ENCODE results near the gene SLC25A12.

The SLC25A12 gene

DNA sequence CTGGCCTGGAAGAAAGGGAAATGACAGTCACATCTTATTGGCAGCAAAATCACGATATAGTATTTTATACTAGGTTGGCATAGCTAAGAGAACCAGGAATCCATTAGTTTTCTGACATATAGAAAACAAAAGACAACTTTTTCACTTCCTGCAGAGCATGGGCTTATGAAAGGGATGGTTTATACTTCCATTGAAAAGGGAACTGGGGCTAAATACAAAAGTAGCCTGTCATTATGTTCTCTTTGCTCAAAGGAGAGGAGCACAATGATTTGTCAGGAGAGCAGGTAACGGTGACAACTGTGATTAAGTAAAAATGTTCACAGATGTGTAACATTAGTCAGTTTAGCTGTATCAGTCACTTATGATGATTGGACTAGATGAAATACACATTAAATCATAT lies 46.4 kb downstream of the SLC25A12 start:
- TF ChIP-seq EZH2 (optimal IDR thresholded peaks at IDR 0.05; ENCODE audit: low read depth, low read length): no peak
- TF ChIP-seq, protein P1, sequence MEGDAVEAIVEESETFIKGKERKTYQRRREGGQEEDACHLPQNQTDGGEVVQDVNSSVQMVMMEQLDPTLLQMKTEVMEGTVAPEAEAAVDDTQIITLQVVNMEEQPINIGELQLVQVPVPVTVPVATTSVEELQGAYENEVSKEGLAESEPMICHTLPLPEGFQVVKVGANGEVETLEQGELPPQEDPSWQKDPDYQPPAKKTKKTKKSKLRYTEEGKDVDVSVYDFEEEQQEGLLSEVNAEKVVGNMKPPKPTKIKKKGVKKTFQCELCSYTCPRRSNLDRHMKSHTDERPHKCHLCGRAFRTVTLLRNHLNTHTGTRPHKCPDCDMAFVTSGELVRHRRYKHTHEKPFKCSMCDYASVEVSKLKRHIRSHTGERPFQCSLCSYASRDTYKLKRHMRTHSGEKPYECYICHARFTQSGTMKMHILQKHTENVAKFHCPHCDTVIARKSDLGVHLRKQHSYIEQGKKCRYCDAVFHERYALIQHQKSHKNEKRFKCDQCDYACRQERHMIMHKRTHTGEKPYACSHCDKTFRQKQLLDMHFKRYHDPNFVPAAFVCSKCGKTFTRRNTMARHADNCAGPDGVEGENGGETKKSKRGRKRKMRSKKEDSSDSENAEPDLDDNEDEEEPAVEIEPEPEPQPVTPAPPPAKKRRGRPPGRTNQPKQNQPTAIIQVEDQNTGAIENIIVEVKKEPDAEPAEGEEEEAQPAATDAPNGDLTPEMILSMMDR (IDR thresholded peaks at IDR 0.05; ENCODE audit: low read length): no peak
- TF ChIP-seq EZH2phosphoT487 (IDR thresholded peaks at IDR 0.05; ENCODE audit: low read length): no peak

GRCh38 chr2:171846894-171847293 lies 47.1 kb downstream of the SLC25A12 start:
- no peak overlapping the region for H3K4me3 ChIP-seq (ENCODE audit: low read length)
- H3F3A ChIP-seq (ENCODE audit: insufficient read depth, low read length): no peaks in the 10 kb centered on the region
- H3K36me3 ChIP-seq (replicated peaks; ENCODE audit: insufficient read depth, low read length): no peaks in the 10 kb centered on the region
- no peaks in the 10 kb centered on the region for H4K20me1 ChIP-seq (ENCODE audit: insufficient read depth, low read length)
- H3K4me1 ChIP-seq (ENCODE audit: low read length): no peaks in the 10 kb centered on the region
- DNase-seq: no peak
- no peak overlapping the region for H3K9ac ChIP-seq (ENCODE audit: low read length)
- H3K27ac ChIP-seq (ENCODE audit: low read length): no peak overlapping the region
- no peaks in the 10 kb centered on the region for H3K79me2 ChIP-seq (ENCODE audit: low read length)
- no peak overlapping the region for H2AFZ ChIP-seq (ENCODE audit: low read length)
- no peaks in the 10 kb centered on the region for H3K9me2 ChIP-seq (replicated peaks; ENCODE audit: insufficient read depth, low read length)
- no peaks in the 10 kb centered on the region for H3K9me3 ChIP-seq (replicated peaks; ENCODE audit: insufficient read depth, low read length)
- no peak for TF ChIP-seq EZH2phosphoT487 (IDR thresholded peaks at IDR 0.05; ENCODE audit: low read length)
- TF ChIP-seq, protein P1 (IDR thresholded peaks at IDR 0.05; ENCODE audit: low read length): no peak
- TF ChIP-seq EZH2 (optimal IDR thresholded peaks at IDR 0.05; ENCODE audit: low read depth, low read length): no peak
- no peaks in the 10 kb centered on the region for H3K27me3 ChIP-seq (replicated peaks; ENCODE audit: insufficient read depth, low read length)
- H3K4me2 ChIP-seq (ENCODE audit: low read depth, low read length): no peak overlapping the region

More for the DNA sequence above, 46.4 kb downstream of the SLC25A12 start:
- Histone ChIP-seq H2AFZ (ENCODE audit: low read length) (no peak overlapping the region), H3K27ac (ENCODE audit: low read length) (no peak overlapping the region), H3K4me1 (ENCODE audit: low read length) (no peaks in the 10 kb centered on the region), H3K9me2 (replicated peaks; ENCODE audit: insufficient read depth, low read length) (no peaks in the 10 kb centered on the region), H3K27me3 (replicated peaks; ENCODE audit: insufficient read depth, low read length) (no peaks in the 10 kb centered on the region), H3K4me2 (ENCODE audit: low read depth, low read length) (no peak overlapping the region), H3K79me2 (ENCODE audit: low read length) (no peaks in the 10 kb centered on the region), H4K20me1 (ENCODE audit: insufficient read depth, low read length) (no peaks in the 10 kb centered on the region), H3K9me3 (replicated peaks; ENCODE audit: insufficient read depth, low read length) (no peaks in the 10 kb centered on the region), H3K36me3 (replicated peaks; ENCODE audit: insufficient read depth, low read length) (no peaks in the 10 kb centered on the region), H3K4me3 (ENCODE audit: low read length) (no peak overlapping the region), H3F3A (ENCODE audit: insufficient read depth, low read length) (no peaks in the 10 kb centered on the region), H3K9ac (ENCODE audit: low read length) (no peak overlapping the region)
- no peak for DNase-seq

DNA sequence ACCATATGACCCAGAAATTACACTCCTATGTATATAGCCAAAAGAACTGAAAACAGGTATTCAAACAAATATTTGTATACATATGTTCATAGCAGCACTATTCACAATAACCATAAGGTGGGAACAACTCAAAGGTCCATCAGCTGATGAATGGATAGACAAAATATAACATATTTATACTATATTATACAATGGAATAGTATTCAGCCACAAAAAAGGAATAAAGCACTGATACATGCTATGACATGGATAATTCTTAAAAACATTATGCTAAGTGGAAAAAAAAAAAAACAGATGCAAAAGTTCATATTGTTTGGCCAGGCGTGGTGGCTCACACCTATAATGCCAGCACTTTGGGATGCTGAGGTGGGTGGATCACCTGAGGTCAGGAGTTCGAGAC lies 52.0 kb downstream of the SLC25A12 start:
- no peaks in the 10 kb centered on the region for H3F3A ChIP-seq (ENCODE audit: insufficient read depth, low read length)
- H4K20me1 ChIP-seq (ENCODE audit: insufficient read depth, low read length): no peaks in the 10 kb centered on the region
- TF ChIP-seq EZH2 (optimal IDR thresholded peaks at IDR 0.05; ENCODE audit: low read depth, low read length) (no peak), EZH2phosphoT487 (IDR thresholded peaks at IDR 0.05; ENCODE audit: low read length) (no peak)
- TF ChIP-seq, protein P1 (IDR thresholded peaks at IDR 0.05; ENCODE audit: low read length): no peak
- H3K9ac ChIP-seq (ENCODE audit: low read length): no peak overlapping the region
- H3K4me1 ChIP-seq (ENCODE audit: low read length): no peaks in the 10 kb centered on the region
- no peak overlapping the region for H2AFZ ChIP-seq (ENCODE audit: low read length)
- DNase-seq: no peak
- H3K79me2 ChIP-seq (ENCODE audit: low read length): no peaks in the 10 kb centered on the region
- H3K4me2 ChIP-seq (ENCODE audit: low read depth, low read length): no peak overlapping the region
- H3K27ac ChIP-seq (ENCODE audit: low read length): no peak overlapping the region
- no peaks in the 10 kb centered on the region for H3K9me2 ChIP-seq (replicated peaks; ENCODE audit: insufficient read depth, low read length)
- no peaks in the 10 kb centered on the region for H3K27me3 ChIP-seq (replicated peaks; ENCODE audit: insufficient read depth, low read length)
- H3K36me3 ChIP-seq (replicated peaks; ENCODE audit: insufficient read depth, low read length): no peaks in the 10 kb centered on the region
- no peak overlapping the region for H3K4me3 ChIP-seq (ENCODE audit: low read length)
- no peaks in the 10 kb centered on the region for H3K9me3 ChIP-seq (replicated peaks; ENCODE audit: insufficient read depth, low read length)
